ENCODE measurements around the gene SCRN1.

Gene SCRN1, protein sequence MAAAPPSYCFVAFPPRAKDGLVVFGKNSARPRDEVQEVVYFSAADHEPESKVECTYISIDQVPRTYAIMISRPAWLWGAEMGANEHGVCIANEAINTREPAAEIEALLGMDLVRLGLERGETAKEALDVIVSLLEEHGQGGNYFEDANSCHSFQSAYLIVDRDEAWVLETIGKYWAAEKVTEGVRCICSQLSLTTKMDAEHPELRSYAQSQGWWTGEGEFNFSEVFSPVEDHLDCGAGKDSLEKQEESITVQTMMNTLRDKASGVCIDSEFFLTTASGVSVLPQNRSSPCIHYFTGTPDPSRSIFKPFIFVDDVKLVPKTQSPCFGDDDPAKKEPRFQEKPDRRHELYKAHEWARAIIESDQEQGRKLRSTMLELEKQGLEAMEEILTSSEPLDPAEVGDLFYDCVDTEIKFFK
- 4.6 to 29.7 (median 11.7) reads per million in 17 experiments for total RNA-seq

DNA sequence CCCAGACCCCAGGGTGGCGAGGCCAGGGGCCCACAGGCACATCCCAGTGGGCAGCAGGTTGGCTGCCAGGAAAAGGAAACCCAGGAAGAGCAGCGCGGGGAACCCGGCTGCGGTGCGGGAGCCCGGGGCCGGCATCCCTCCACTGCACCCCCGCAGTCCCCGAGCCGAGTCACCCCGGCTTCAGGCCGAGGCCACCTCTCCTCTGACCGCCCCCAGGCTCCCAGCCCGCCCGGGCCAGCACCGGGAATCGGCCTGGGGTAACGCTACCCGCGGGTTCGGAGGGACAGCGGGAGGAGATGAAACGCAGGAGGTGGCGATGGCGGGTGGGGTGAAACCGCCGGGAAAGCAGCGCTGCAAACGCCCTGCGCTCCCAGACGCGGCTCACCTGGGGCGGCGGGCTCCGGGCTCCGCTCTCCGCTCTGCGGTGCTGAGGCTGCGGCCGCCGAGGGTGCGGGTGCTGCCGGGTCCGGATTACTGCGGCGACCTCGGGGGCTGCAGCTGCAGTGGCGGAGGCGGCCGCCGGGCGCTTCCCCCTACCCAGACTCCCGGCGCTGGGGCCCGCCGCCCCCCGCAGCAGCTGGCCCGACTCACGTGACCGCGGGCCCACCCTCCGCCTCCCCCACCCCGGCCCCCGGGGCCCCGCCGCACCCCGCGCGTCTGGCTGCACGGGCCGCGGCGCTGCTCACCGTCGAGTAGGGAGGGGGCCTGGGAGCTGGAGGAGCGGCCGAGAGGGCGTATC is at the start of gene SCRN1:
TSS of gene SCRN1 (minus strand) at position 545 of the 739 bp plus-strand sequence. CDS start 20,734 bp downstream, outside the sequence.
- peak in 3 of 4 experiments; percentile 15 to 41 (median 28) for DNase-seq

DNA sequence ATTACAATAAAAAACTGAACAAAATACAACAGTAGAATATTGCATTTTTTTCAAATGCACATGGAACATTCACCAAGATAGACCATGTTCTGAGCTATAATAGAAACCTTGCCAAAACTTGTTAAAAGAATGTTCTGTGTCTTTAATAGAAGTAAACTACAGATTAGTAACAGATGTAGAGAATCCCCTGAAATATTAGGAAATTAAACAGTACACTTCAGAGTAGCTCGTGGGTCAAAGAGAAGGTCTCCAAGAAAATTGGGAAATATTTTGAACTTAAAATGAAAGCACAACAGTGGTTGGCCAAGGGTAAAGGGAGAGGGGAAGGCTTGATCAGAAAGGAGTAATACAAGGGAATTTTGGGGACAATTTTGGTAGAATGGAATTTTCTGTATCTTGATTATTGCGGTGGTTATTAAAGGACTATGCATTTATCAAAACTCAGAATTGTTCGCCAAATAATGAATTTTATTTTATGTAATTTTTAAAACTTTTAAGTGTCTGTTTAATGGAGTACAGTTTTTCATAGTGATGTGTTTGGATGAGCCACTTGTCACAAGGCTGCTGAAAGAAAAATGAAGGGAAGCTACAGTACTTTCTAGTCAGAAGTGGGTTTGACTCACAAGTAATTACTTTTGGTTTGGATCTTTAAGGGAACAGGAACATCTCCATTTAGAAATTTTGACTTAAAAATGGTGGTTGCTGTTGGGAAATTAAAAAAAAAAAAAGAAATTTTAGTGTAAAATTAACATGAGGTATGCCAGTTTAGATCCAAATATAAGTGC is 48.8 kb upstream of the SCRN1 start:
- DNase-seq: no peak

DNA sequence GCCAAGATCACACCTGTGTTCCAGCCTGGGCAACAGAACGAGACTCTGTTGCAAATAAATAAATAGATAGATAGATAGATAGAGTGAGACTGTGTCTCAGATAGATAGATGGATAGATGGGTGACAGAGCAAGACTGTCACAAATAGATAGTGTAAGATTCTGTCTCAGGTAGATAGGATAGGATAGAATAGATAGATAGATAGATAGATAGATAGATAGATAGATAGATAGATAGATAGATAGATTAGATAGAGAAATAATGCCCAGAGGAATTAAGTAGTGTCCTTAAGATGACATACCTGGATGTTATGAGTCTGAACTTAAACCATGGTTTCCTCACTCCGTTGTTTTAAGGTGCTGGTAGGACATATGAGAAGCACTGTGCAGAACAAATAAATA is 46.6 kb upstream of the SCRN1 start:
- DNase-seq: no peak

DNA sequence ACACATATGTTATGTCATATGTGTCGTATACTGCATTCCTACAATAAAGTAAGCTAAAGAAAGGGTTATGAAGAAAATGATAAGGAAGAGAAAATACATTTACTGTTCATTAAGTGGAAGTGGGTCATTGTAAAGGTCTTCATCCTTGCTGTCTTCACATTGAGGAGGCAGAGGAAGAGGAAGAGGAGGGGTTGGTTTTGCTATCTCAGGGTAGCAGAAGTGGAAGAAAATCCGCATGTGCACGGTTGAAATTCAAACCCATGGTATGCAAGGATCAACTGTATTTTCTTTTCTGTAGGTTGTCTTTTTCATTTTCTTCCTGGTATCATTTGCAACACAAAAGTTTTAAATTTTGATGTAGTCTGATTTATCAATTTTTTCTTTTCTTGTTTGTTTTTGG is 44.9 kb upstream of the SCRN1 start:
- DNase-seq: no peak

DNA sequence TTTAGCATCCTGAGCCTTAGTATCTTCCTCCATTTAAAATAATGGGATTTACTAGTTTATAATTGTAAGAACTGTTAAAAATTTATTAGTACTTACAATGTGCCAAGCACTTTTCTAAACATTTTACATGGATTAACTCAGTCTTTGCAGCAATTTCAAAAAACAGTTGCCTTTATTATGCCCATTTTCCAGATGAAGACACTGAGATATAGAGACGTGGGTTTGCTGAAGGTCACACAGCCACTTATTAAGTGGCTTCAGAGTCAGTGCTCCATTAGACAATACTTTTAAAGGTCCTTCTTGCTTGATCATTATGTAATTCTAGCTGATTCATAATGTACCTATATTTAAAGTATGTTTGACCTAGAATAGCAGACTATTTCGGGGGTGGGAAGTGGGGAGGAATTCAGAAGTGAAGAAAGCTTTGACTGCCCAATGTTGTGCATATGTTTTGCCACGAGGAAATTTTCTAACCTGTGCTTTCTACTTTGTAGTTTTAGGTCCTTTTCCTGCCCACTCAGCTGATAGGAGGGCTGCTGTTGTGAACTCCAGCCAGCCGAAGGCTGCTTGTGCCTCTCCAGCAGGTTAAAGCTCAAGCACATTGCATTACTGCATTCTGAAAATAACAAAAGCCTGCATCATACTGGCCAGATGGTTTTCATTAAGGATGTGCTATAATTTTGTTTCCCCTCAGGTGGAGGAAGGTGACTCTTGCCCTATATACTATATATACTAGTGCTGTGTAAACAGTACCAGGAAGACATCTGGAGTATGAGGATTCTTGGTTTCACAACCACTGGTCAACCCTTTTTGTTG is 42.9 kb upstream of the SCRN1 start:
- DNase-seq: peak in 1 of 4 experiments; percentile 13

DNA sequence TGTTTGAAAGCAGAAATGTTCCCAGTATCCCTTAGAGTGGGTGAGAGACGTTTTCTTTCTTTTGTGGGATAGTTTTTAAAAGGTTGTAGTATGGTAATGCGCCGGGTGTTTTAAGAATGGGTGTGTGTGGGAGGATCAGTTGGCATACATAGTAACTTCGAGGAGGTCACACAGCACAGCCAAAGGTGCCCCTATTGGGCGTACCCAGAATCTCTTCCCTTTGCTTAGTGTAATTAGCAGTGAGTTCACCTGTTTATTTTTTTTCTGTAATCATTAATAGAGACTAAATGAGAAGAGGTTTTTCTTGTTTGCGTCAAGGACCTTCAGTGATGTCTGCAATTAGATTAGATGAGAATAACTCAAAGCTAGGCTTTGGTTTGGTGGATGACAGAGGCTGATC is 40.1 kb upstream of the SCRN1 start:
- DNase-seq: no peak

DNA sequence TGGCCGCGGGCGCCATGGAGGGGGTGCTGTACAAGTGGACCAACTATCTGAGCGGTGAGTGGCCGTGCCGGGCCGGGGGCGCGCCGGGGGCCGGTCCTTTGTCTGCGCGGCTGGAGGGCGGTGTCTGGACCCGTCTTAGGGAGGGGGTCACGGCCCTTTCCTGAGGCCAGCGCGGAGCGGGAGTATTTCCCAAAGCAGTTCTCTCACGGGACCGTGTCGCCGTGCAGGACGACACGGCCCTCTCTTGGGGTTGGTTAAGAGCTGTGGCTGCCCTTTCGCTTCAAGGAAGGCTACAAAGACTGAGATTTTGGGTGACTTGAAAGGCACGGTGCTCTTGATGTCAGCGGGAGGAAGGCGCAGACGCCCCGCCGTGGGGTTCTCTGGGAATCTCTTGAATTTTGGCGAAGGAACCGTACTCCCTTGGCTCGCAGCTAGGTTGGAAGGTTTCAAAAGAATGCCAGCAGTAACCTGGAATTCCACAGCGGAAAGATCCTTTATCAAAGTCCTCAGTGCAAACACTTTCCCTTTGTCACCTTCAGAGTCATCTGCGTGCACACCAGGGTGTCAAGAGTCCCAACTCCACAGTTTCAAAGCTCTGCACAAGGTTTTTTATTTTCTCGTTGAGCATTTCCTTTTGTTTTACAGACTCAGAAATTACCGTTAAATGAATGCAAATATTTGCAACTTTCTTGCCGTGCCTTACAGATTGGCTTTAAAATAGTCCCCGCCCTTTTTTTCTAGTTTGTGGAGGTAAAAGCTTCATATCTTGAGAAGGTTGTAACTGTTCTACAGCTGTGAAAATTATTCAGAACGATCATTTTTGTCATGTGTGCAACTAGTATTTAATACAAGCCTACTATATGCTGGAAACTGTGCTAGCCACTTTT is 39.4 kb upstream of the SCRN1 start:
- peak; percentile 52 to 70 (median 57) for DNase-seq

DNA sequence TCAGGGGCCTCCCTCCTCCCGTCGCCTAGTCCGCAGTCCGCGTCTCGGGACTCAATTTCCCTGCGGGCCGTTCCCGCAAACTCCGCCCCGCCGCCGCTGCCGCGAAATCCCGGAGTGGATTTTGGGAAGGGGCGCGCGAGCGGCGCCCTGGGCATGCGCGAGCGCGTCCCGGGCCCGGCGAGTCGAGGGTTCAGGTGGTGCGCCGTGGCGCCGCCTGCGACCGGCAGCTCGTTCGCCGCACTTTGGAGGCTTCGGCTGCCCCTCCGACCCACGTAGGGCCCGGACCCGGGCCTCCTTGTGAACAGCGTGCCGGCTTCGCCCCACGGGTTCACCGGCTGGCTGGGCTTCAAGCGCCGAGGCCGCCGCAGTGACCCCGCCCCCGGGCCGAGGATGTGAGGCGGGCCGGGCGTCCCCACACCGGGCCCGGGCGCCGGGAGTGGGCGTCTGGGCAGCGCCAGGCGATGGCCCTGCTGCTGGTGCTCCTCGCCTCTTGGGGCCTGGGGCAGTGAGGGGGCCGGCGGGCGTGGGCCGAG is 38.7 kb upstream of the SCRN1 start, which contains the start of gene PLEKHA8:
TSS of gene PLEKHA8 (plus strand) at position 197 of the 533 bp plus-strand sequence. CDS start 351 bp downstream, outside the sequence.
- DNase-seq: peak; percentile 89 to 96 (median 93)

DNA sequence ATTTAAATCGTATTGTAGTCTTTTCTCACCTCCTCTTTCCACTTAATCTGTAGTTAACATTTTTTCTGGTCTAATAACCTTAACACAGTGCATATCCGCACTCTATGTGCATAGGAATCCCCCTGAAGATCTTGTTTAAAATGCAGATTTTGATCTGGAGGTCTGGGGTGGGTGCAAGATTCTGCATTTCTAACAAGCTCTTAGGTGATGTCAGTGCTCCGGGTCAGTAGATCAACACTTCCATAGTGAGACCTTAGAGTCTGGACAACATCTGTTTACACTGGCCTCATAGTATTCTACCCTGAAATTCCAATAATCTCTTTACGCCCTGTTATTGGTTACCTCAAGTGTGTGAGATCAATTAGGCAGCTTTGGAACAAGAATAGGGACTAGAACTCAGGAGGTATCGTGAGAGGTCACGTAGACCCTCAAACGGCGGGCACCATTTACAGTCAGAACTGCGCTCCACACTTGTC is 38.2 kb upstream of the SCRN1 start:
- peak in 2 of 4 experiments; percentile 8 to 9 for DNase-seq

DNA sequence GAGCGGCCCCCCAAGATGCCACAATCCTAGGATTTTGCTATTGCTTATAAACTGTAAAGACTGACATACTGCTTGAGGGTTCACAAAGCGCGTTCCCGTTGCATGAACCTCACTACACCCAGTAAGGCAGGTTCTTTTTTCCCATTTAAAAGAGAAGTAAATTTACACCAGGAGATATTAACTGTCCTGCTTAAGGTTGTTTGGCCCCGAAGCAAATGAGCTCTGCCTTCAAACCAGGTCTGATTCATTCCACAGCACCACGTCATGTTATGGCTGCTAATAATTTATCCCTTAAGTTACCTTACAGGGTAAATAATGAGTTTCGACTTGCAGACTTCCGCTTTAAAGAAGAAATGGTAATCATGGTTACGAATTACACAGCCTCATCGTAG is 37.5 kb upstream of the SCRN1 start:
- peak in 2 of 4 experiments; percentile 42 to 50 for DNase-seq

DNA sequence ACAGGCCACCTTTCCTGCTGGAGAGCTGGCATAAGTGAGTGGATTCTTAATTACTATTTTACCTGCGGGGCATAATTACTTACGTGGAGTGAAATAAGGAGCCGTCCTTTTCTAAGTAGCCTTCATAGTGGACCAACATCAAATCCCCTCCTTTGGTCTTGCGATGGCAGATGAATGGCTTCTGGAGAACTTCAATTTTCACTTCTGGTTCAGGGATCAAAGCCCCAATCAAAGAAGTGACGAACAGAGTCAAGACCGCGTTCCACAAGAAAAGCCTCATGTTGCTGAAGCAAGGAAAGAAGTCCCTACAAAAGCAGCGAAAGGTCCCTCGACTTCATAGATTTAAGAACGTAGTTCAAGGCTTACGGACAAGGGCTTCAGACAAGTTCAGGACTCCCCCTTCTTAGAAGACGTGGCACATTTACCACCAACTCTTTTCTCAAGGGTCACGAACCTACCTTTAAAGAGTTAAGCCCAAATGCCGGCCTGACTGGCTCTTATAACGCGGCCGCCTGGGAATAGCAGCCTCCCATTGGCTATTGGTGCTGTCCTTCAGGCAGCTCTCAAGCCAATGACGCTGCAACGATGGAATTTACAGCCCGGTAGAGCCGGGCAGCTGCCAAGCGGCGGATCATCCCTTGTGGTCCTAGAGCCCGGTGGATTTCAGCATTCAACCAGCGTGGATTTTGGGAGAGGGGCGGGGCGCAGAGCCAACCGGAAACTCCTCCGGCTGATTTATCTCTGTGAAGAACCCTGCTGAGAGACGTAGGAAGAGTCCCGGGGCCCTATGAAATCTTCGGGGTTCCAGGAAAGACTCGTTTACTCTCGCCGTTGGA is 36.8 kb upstream of the SCRN1 start, which contains the start of gene FKBP14:
TSS of gene FKBP14 (minus strand) at position 474 of the 836 bp plus-strand sequence. CDS start at position 280, 194 bp downstream.
- DNase-seq: peak; percentile 98 to 100 (median 98)

DNA sequence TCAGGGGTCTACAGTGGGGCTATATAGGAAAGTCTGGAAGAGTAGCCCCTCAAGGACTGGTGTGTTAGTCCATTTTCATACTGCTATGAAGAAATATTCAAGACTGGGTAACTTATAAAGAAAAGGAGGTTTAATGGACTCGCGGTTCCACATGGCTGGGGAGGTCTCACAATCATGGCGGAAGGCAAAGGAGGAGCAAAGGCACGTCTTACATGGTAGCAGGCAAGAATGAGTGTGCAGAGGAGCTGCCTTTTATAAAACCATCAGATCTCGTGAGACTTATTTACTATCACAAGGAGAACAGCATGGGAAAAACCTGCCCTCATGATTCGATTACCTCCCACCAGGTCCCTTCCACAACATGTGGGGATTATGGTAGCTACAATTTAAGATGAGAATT is 33.9 kb upstream of the SCRN1 start:
- no peak for DNase-seq

DNA sequence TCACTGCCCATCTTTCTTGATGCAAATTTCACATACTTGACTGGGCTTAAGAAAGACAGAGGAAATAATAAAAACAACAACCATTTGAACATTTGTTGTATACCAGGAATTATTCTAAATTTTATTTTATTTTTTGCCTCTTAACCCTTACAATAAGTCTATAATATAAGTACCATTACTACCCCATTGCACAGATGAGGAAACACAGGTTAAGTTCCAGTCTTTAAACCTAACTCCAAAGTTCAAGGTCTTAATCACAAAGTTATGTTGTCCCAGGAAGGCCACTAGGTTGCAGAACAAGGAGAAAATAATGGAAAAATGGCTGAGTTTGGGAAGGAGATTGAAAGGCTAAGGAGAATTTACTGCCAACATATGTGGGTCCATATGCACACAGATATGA is 33.4 kb upstream of the SCRN1 start:
- no peak for DNase-seq

DNA sequence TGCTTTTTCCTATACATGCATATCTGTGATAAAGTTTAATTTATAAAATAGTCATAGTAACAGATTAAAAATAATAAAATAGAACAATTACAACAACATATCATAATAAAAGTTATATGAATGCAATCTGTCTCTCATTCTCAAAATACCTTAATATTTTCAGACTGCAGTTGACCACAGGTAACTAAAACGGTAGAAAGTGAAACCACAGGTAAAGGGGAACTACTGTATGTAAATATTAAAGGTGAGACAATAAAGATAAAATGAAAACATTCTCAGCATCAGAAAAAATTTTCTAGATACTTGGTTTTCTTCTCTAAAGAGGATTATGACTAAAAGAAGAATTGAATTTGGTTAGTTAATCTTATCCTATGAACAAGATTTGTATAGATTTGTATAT is 30.9 kb upstream of the SCRN1 start:
- no peak for DNase-seq

DNA sequence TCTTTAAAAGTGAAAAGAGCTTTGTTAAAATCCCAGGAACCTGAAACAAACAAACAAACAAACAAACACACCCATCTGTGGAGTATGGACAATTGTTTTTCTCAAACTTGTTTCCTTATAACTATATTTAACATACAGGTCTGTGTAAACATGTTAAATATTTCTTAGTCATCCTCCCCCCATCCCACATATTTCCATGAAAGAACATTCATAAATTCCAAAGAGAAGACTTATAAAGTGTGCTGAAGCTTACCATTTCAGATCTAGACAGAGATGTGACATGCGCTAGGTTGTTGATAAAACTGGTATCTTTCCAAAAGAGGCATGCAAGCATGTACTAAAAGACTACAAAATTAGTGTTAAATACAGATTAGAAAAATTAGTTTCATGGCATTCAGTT is 30.4 kb upstream of the SCRN1 start:
- DNase-seq: no peak

DNA sequence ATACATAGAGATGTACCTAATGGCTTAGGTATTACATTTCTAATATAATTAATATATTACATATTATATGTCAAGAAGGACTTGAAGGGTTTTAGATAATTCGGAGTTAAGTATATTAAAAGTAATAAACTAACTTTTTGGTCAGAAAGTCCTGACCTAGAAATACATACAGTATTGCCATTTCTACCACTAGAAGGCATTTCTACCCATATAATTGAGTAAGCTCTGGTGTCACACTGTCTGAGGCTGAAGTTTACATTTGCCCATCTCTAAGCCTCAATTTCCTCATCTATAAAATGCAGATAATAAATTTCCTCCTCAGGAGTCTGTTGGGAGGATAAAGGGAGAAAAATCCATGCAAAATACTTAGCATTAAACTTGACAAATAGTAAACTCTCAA is 29.8 kb upstream of the SCRN1 start:
- no peak for DNase-seq

DNA sequence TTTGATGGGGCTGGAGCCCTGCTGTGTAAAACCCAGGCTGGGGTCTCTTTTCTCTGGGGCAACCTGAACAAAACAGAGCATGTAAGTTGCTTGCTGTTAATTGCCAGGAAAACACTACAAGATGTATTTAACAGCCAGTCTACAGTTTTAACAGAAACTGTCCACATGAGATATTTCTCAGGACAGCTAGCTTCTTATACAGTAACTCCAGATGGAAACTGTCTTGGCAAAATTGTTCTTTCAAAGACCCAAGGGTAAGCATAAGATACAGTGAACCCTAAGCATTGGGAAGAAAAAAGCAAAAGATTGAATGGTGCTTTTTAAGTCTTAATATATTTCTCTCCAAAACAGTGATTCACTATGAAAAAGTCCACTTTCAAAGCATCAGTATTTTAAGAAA is 28.9 kb upstream of the SCRN1 start:
- no peak for DNase-seq

DNA sequence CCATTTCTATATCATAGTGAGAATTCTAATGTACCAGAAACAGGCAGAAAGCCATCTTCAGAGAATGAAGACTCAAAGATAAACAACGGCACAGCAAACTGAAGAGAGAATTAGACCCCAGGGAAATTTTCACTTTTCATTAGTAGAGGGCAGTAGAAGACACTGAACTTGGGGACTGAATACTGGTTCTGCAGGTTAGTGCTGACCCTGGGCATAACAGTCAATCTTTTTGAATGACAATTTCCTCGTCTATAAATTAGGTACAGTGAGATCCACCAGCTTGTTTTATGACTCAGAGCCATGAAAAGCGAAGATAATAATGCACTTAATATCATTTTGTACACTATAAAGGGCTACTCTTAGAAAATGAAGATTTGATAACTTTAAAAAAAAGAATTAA is 23.2 kb upstream of the SCRN1 start:
- DNase-seq: no peak

DNA sequence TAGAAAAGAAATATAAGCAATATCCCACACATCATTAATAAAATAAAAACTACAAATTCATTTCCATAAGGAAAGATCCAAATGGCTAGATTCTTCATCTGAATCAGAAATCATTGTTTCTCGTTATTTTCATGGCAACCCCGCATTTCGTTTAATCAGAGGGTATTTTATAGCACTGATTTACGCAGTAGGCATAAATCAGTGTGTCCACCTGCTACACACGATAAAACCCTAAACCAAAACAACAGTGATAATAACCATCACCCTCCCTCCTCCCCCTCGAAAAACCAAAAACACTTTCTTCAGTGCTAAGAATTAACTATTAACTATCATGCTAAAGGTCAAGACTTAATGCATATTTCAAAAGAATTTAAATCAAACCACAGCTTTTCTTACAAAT is 20.4 kb upstream of the SCRN1 start:
- DNase-seq: no peak

All from suppressor macrophage (primary cell).